Right kidney (tissue), 9 donors: ENCODE measurements around the gene C4B.
"Not testable (repeated sequence)": the region's sequence is repeated elsewhere in the genome, so short reads cannot be mapped to it uniquely, and the experiment has no call there.

Experiments used
- DNase-seq: peaks from one replicate; pipeline ENCODE4 v3.0.0-alpha.2; 2016
- long read RNA-seq, 8 donors: transcript quantifications; one replicate each; lab custom pipeline, GENCODE V29; 2026

Gene C4B
- long read RNA-seq, donor 1, result 0 reads
- long read RNA-seq, donor 2, partial matches to known transcripts, result 0 of 1 reads
- long read RNA-seq, donor 2, other reads (novel, unspliced or antisense), result 0 of 1 reads
- long read RNA-seq, donor 3, result 0 reads
- long read RNA-seq, donor 4, result 0 reads
- long read RNA-seq, donor 5, result 0 reads
- long read RNA-seq, donor 6, result 0 reads
- long read RNA-seq, donor 7, partial matches to known transcripts, result 5 of 5 reads
- long read RNA-seq, donor 7, other reads (novel, unspliced or antisense), result 0 of 5 reads
- long read RNA-seq, donor 8, result 0 reads

DNA sequence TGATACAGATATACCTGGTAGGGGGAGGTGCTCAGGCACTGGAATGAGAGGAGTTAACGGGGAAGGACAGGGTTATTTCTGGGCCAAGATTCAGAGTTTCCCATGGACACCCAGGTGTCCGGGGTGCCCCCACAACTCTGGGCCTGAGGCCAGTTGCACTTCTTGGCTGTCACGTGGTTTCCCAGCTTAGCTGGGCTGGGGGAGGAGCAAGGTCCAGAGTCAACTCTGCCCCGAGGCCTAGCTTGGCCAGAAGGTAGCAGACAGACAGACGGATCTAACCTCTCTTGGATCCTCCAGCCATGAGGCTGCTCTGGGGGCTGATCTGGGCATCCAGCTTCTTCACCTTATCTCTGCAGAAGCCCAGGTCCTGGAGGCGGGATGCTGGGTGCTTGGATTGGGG lies at the start of gene C4B:
C4B (plus strand) TSS at position 249 of the 400 bp plus-strand sequence; CDS start at position 300, 51 bp downstream.
- not testable (repeated sequence) for DNase-seq

GRCh38 chr6:31965700-31966099 lies 48.9 kb upstream of the C4B start:
- no peak for DNase-seq

GRCh38 chr6:31966506-31966905 lies 48.1 kb upstream of the C4B start:
- no peak for DNase-seq

DNA sequence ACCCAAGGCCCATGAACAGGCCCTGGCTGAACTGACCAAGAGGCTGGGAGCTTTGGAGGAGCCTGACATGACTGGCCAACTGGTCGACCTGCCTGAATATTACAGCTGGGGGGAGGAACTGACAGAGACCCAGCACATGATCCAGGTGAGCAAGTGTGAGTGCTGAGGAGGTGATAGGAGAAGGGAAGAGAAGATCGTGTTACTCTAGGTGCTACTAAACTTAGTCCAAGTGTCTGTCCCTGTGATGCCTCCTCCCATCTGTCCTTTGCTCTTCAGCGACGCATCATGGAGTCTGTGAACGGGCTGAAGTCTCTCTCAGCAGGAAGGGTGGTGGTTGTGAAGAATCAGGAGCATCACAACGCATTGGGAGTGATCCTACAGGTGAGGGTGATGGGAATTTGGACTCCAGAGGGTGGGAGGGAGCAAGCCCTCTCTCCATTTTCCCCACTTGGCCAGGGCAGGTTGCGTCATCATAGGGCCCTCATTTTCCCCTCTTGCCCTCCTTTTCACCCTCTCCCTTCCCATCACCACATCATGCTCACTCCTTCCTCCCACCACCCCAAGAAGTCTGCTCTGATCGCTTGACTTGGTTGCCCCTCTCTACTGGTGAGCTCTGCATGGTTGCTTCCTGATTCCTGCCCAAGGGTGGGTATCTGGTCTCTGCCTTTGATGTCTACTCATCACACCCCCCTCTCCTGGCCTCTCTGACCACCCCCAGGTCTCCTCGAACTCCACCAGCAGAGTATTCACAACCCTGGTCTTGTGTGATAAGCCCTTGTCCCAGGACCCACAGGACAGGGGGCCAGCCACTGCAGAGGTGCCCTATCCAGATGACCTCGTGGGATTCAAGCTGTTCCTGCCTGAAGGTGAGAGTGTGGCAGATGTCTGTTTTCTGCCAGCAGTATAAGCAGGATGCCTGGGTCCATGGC lies 47.3 kb upstream of the C4B start:
- no peak for DNase-seq

- no peak for DNase-seq
Measured at GRCh38 chr6:31967926-31968320, 46.7 kb upstream of the C4B start.

DNA sequence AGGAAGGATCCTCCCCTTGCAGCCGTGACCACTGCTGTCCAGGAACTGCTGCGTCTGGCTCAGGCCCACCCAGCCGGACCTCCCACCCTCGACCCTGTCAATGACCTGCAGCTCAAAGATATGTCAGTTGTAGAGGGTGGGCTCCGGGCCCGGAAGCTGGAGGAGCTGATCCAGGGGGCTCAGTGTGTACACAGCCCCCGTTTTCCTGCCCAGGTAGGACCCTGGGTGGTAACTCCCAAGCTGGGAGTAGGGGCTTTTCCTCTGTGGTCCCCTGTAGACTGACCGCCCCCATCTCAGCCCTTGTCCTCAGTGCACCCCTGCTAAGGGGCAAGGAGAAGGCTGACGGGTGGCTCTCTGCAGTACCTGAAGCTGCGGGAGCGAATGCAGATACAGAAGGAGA lies 46.3 kb upstream of the C4B start:
- no peak for DNase-seq

DNA sequence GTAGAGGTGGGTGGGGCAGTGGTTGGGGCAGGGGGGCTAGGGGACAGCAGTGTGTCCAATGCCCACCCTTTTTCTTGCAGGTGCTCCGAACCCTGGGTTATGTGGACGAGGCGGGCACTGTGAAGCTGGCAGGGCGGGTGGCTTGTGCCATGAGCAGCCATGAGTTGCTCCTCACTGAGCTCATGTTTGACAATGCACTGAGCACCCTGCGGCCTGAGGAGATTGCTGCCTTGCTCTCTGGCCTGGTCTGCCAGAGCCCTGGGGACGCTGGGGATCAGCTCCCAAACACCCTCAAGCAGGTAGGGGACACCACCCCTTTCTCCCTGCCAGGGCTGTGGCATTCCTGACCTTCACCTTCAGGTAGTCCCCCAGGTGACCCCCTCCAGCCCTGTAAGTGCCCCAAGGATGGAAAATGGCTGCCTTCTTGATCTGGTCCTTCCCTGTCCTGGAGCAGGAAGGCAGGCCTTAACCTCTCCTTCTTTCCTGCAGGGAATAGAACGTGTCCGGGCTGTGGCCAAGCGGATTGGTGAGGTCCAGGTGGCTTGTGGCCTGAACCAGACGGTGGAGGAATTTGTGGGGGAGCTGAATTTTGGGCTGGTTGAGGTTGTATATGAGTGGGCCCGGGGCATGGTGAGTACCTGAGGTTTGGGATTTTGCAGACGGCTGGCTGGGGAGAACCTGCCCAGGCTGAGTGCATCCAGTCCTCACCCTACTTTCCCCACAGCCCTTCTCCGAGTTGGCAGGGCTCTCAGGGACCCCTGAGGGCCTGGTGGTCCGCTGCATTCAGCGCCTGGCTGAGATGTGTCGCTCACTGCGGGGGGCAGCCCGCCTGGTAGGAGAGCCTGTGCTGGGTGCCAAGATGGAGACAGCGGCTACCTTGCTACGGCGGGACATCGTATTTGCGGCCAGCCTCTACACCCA lies 45.5 kb upstream of the C4B start:
- no peak for DNase-seq

DNA sequence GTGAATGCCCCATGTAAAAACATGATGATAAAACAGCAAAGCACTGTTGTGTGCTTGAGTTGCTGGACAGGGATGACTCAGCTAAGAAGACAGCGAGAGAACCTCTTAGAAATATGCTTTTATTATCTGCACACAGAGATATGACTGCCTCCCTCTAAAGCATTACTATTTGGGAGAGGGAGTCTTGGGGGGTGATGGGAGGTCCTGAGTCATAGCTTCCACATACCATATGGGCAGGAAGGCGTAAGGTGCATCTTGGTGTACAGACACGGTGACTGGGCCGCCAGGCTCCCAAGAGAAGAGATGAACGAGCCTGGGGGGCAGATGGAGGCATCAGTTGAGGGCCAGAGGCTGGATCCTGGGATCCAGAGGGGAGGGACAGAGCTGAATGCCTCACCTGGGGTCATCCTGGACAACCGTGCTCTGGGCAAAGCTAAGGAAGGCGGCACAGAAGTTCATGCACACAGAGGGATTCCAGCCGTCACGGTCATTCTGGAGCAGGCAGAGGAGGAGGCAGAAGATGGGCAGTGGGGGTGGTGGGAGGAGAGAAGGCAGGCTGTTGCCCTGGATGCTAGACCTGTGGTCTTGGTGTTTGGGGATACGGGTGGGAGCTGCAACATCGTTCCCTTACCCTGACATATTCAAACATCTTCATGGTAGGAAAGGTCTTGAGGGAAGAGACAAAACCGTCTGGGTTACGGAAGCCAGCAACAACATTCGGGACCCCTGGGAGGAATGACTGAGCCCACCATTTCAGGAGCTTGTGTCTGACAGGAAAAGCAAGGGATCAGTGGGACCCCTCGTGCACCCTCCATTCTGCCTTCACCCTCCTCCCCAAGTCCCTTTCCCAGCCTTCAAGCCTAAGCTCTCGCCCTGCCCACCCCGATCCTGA lies 44.6 kb upstream of the C4B start:
- no peak for DNase-seq

DNA sequence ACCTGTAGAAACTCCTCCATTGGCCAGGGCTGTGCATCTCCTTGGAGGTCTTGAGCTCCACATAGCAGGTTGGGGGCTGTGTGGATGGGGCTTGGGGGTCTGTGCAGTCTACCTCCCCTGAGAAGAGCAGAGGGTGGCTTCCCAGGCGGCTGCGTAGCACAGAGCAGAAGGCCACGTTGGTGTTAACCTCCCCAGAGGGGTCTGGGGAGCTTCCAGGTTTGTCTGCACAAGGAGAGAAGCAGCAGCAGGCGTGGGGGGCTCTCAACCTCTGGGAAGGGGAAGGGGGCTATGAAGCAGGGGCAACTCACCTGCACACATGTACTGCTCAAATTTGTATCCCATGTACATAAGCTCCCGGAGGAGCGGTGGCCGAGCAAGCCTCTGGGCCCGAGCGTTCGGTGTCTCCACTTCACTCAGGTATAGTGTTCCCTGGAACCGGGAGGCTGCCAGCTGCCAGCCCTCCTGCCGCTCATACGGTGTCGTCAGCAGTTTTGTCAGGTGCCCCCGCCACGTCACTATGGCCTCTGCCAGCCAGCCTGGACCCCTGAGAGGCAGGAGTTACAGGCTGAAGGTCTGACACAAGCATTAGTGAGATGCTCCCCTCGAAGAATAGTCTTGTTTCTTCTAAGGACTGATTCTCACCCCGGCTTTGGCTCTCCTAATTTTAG lies 43.9 kb upstream of the C4B start:
- DNase-seq, result no peak

DNA sequence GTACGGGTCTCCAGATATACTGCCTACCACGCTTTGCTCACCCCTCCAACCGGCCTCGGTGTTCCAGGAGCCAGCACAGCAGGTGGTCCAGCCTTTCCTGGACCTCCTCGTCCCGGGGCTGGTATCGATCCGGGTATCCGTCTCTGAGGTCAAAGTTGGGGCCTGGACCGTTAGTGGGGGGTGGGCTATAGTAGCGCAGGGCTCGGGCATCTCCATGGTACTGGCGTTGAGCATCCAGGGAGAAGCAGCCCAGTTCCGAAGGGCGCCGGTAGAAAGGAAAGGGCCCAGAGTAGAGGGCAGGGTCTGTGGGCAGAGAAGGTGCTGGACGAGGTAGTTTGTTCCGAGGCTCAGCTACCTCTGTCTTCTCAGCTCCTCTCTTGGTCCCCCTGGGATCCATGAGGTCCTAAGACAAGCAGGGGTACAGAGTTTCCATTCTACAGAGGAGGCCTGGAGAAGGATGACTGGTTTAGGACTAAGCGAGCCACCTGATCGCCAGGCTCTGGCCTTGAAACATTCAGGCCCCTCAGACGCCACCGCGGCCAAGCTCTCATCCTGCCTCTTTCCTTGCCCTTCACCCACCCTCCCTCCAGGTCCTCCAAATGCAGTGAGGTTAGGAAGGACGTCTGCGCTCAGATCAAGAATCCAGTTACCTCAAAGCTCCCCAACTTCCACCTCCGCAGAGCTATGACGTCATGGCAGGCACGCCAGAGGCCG lies 43.2 kb upstream of the C4B start:
- no peak for DNase-seq

DNA sequence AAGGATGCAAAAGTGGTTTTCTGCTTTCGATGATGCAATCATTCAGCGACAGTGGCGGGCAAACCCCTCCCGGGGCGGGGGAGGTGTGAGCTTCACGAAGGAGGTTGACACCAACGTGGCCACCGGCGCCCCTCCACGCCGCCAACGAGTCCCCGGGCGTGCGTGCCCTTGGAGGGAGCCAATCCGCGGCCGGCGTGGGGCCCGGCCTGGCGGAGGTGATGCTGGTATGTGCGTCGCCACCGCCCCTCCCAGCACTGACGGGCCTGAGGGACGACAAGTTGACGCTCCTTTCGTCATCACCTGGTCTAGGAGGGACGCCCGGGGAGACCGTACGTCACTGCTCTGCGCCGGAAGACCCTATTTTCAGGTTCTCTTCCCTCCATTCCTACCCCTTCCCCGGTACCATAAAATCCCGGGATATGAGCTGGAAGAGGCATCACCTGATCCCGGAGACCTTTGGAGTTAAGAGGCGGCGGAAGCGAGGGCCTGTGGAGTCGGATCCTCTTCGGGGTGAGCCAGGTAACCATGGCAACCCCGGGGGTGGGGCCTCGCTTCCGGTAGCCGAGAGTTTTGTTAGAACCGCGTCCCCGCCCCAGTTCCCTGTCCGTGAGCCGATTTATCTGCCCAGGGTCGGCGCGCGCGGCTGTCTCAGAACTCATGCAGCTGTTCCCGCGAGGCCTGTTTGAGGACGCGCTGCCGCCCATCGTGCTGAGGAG lies 42.4 kb upstream of the C4B start, which contains the start of gene DXO:
DXO (minus strand) TSS at position 146 of the 716 bp plus-strand sequence. CDS start 463 bp downstream, outside the sequence.
- DNase-seq, result peak; percentile 100

GRCh38 chr6:31972709-31973350 lies 41.8 kb upstream of the C4B start:
- DNase-seq, result no peak

- not testable (repeated sequence) for DNase-seq
Measured at GRCh38 chr6:31976065-31976464, 38.5 kb upstream of the C4B start.

GRCh38 chr6:31977816-31978431 lies 36.7 kb upstream of the C4B start:
- DNase-seq, result no peak

DNA sequence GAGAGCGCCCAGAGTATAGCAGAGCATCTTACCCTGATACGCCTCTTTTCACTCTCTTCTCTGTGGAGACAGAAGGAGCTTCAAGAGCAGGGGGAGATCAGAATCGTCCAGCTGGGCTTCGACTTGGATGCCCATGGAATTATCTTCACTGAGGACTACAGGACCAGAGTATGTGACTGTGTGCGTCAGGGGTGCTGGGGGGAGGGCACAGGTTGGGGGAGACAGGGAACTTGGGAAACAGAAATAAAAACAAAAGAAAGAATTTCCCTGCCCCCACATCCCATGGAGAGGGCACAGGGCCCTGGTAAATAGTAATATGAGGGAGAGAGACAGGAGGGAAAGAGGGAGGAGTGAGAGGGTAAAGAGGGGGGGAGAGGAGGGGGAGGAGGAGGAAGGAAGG lies 35.8 kb upstream of the C4B start:
- DNase-seq, result no peak

- DNase-seq, result no peak
Measured at GRCh38 chr6:31979238-31979898, 35.2 kb upstream of the C4B start.

DNA sequence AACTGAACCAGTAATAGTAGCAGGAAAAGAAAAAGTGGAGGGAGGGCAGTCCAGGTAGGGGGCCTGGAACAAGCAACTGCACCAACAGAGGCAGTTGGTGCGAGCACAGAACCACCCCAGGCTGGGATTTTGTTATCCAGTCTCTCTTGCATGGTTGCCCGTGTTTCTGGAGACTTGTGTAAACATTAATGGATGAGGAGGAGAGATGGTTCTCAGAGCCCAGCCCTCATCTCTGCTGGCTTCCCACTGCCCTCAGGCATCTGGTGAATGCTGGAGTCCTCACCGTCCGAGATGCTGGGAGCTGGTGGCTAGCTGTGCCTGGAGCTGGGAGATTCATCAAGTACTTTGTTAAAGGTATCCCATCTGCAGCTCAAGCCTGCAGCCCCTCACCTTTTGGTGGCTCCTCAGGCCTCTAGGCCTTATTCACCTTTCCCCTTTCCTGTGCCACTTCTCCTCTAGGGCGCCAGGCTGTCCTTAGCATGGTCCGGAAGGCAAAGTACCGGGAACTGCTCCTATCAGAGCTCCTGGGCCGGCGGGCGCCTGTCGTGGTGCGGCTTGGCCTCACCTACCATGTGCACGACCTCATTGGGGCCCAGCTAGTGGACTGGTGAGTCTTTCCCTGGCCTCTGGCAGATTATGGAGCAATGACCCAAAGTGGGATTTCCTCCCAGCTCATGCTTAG lies 34.3 kb upstream of the C4B start:
- not testable (repeated sequence) for DNase-seq
